ENCODE measurements around the gene OR4M2.
"Not testable (repeated sequence)": the region's sequence is repeated elsewhere in the genome, so short reads cannot be mapped to it uniquely, and the experiment has no call there.

OR4M2 gene, protein sequence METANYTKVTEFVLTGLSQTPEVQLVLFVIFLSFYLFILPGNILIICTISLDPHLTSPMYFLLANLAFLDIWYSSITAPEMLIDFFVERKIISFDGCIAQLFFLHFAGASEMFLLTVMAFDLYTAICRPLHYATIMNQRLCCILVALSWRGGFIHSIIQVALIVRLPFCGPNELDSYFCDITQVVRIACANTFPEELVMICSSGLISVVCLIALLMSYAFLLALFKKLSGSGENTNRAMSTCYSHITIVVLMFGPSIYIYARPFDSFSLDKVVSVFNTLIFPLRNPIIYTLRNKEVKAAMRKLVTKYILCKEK

DNA sequence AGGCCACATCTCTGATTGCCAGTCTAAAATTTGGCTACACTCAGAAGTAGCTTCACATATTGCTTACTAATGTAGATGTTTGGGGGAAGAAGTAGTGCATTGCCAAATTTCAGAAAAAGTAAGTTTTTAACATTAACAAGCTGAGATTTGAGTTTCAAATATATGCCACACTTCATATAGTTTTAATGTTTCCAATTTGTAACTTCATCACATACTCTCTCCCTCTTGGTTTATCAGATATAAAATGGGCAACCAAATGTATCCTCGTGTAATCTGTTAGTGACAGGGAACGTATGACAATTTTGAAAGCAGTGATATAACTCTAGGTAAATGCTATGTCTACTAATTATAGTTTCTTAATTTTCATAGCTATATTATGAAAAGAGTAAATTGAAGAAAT is at the start of gene OR4M2:
Gene OR4M2 (plus strand): TSS at position 301 of the 400 bp plus-strand sequence. CDS start 98 bp downstream, at position 399.
- not testable (repeated sequence) for H3K4me1 Mint-ChIP-seq, H3K36me3 Mint-ChIP-seq, H3K27ac Mint-ChIP-seq, H3K27me3 Mint-ChIP-seq, ATAC-seq, H3K4me3 Mint-ChIP-seq, H3K9me3 Mint-ChIP-seq

DNA sequence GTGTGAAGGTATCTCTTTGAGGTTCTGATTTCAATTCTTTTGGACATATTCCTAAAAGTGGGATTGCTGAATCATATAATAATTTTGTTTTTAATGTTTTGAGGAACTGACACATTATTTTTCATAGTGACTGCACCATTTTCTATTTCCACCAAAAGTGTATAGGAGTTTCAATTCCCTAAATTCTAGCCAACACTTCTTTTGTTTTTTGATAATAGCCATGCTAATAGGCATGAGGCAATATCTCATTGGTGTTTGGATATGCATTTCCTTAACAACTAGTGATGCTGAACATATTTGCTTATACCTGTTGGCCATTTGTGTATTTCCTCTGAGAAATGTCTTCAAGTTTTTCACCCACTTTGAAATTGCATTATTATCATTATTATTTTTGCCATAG is 11.1 kb upstream of the OR4M2 start:
- H3K36me3 Mint-ChIP-seq, H3K9me3 Mint-ChIP-seq: not testable (repeated sequence)

GRCh38 chr15:22081386-22081785 is 1.1 kb downstream of the OR4M2 start:
- not testable (repeated sequence) for ATAC-seq, H3K36me3 Mint-ChIP-seq, H3K27me3 Mint-ChIP-seq, H3K4me1 Mint-ChIP-seq, H3K4me3 Mint-ChIP-seq, H3K27ac Mint-ChIP-seq, H3K9me3 Mint-ChIP-seq

More for the DNA sequence above, 11.1 kb upstream of the OR4M2 start:
- H3K27me3 Mint-ChIP-seq, H3K27ac Mint-ChIP-seq, ATAC-seq, H3K4me1 Mint-ChIP-seq, H3K4me3 Mint-ChIP-seq: not testable (repeated sequence)

GRCh38 chr15:22098616-22099253 is 18.4 kb downstream of the OR4M2 start:
- not testable (repeated sequence) for H3K4me3 Mint-ChIP-seq, H3K27ac Mint-ChIP-seq, H3K9me3 Mint-ChIP-seq, H3K36me3 Mint-ChIP-seq, H3K4me1 Mint-ChIP-seq, H3K27me3 Mint-ChIP-seq, ATAC-seq

DNA sequence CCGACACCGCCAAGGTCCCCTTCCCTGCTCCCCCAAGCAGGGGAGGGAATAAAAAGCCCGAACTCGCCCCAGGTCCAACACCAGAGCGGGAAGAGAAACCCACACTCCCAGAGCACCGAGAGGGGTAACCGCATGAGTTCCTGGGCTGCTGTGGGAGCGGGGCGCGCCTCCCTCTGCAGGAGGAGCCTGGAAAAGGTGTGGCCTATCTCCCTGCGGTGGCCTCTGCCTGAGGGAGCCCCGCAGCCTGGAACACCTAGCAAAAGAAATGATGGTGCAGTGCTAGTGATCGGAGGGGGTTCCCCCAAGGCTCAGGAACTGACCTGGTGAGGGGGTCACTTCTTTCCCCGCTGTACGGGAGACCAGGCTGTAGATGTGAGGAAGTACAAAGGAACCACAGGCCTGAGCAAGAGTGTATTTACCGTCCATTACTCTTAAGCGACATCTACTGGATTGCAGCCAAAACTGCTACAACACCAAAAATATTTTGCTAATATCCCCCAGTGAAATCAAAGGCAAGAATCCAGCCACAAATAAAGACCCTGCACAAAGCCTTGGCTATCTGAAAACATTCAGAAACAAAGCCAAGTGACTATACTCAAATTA is 19.1 kb downstream of the OR4M2 start:
- H3K27ac Mint-ChIP-seq, H3K36me3 Mint-ChIP-seq: not testable (repeated sequence)

DNA sequence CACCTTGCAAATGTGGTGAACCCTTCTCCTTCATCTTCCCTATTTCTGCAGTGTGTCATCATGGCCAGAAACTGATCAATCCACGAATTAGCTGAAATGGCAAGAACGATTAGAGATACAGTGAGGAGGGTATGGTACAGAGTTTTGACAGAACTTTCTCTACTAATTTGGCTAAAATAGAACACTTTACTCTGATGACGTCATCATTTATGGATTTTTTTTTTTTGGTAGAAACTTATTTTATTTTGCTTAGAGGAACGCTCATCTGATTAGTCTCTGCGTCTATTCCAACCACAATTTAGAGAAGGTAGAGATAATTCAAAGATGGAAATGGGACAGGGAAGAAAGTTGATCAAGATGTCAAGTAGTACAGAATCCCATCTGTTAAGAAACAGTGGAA is 41.7 kb downstream of the OR4M2 start:
- not testable (repeated sequence) for H3K9me3 Mint-ChIP-seq, ATAC-seq, H3K4me1 Mint-ChIP-seq, H3K27me3 Mint-ChIP-seq, H3K27ac Mint-ChIP-seq, H3K36me3 Mint-ChIP-seq, H3K4me3 Mint-ChIP-seq

More for the DNA sequence above, 19.1 kb downstream of the OR4M2 start:
- H3K4me3 Mint-ChIP-seq, H3K27me3 Mint-ChIP-seq, H3K9me3 Mint-ChIP-seq, H3K4me1 Mint-ChIP-seq: not testable (repeated sequence)
- ATAC-seq: peak; percentile 70
